Bronchial epithelial cell (primary cell): ENCODE measurements around the gene DENND1B. TPM values are rescaled to one million over a fixed set of nuclear protein-coding genes. Genes with fewer than 3 reads are reported as not detected.

Experiments used
- DNase-seq: peaks from one replicate; pipeline ENCODE4 v3.0.0-alpha.2; 2010; ENCODE audit warnings: low read depth
- FAIRE-seq: peaks from 2 replicates; lab custom pipeline; 2011; peaks lifted over from hg19 to GRCh38; lab: Jason Lieb, UNC
- H3K27me3 ChIP-seq: 2 replicates; pipeline ENCODE4 v1.5.1; 2011; ENCODE audit warnings: low read length; ENCODE audit not compliant: control insufficient read depth, insufficient read depth
- H3K36me3 ChIP-seq: 2 replicates; pipeline ENCODE4 v1.5.1; 2011; ENCODE audit warnings: low read length; ENCODE audit not compliant: control insufficient read depth, insufficient read depth
- H3K4me3 ChIP-seq: 2 replicates; pipeline ENCODE4 v1.5.1; 2011; ENCODE audit warnings: mild to moderate bottlenecking, low read depth, low read length, control low read depth
- CTCF ChIP-seq: IDR thresholded peaks from 2 replicates; pipeline ENCODE4 v1.5.1; 2011; ENCODE audit warnings: mild to moderate bottlenecking, moderate library complexity, low read length, control low read depth, inconsistent platforms; ENCODE audit not compliant: insufficient read depth, severe bottlenecking
- total RNA-seq: library from RNA; depleted of rRNA; stranded (reverse); fragments of >200 nt; gene quantifications from 2 replicates; pipeline ENCODE4 v1.2.1, GENCODE V29; 2014

DENND1B gene
- total RNA-seq, 1 donor from 2014 or later: 15.5 TPM

GRCh38 chr1:197637406-197637805 lies 137.9 kb downstream of the DENND1B start:
- no peaks in the 10 kb centered on the region for H3K36me3 ChIP-seq
- H3K4me3 ChIP-seq: no peak overlapping the region
- H3K27me3 ChIP-seq: no peaks in the 10 kb centered on the region
- TF ChIP-seq CTCF: no peak
- FAIRE-seq: no peak
- no peak for DNase-seq

- DNase-seq (no peak), FAIRE-seq (no peak)
- H3K27me3 ChIP-seq: no peaks in the 10 kb centered on the region
- H3K36me3 ChIP-seq: no peaks in the 10 kb centered on the region
- no peak for TF ChIP-seq CTCF
- H3K4me3 ChIP-seq: no peak overlapping the region
Observed at GRCh38 chr1:197633447-197634078, 141.7 kb downstream of the DENND1B start.

- Histone ChIP-seq H3K27me3 (no peaks in the 10 kb centered on the region), H3K4me3 (no peak overlapping the region), H3K36me3 (no peaks in the 10 kb centered on the region)
- TF ChIP-seq CTCF: no peak
- DNase-seq (no peak), FAIRE-seq (no peak)
Observed at GRCh38 chr1:197632651-197633050, 142.6 kb downstream of the DENND1B start.

- no peak overlapping the region for H3K4me3 ChIP-seq
- H3K27me3 ChIP-seq: no peaks in the 10 kb centered on the region
- TF ChIP-seq CTCF: no peak
- FAIRE-seq (no peak), DNase-seq (no peak)
- H3K36me3 ChIP-seq: no peaks in the 10 kb centered on the region
Observed at GRCh38 chr1:197632005-197632404, 143.3 kb downstream of the DENND1B start.

- DNase-seq (no peak), FAIRE-seq (no peak)
- Histone ChIP-seq H3K27me3 (no peaks in the 10 kb centered on the region), H3K4me3 (no peak overlapping the region), H3K36me3 (no peaks in the 10 kb centered on the region)
- no peak for TF ChIP-seq CTCF
Observed at GRCh38 chr1:197622371-197622770, 152.9 kb downstream of the DENND1B start.

- Histone ChIP-seq H3K27me3 (no peaks in the 10 kb centered on the region), H3K36me3 (no peaks in the 10 kb centered on the region), H3K4me3 (no peak overlapping the region)
- no peak for FAIRE-seq
- DNase-seq: no peak
- TF ChIP-seq CTCF: no peak
Observed at GRCh38 chr1:197621761-197622160, 153.5 kb downstream of the DENND1B start.
